MM.1S (cell line): ENCODE results near the gene CDC42SE2.

Experiments used
- DNase-seq: peaks from one replicate; pipeline ENCODE4 v3.0.0-alpha.2; 2015
- H2AFZ ChIP-seq: fragments of 300-600 bp; sonication (generic); 2 replicates; pipeline ENCODE4 v1.6.0; 2016; ENCODE audit warnings: antibody characterized with exemption, low read length
- H3F3A ChIP-seq: fragments of 300-600 bp; sonication (generic); 2 replicates; pipeline ENCODE4 v1.6.1; 2016; ENCODE audit warnings: mild to moderate bottlenecking, antibody characterized with exemption, low read length, moderate library complexity, mixed read lengths; ENCODE audit not compliant: insufficient read depth
- H3K27ac ChIP-seq: fragments of 300-600 bp; sonication (generic); 2 replicates; pipeline ENCODE4 v1.5.1; 2016; ENCODE audit warnings: mild to moderate bottlenecking, low read length
- H3K27me3 ChIP-seq: fragments of 300-600 bp; sonication (generic); replicated peaks from 2 replicates; pipeline ENCODE4 v1.6.0; 2016; ENCODE audit warnings: low read length; ENCODE audit not compliant: insufficient read depth
- H3K36me3 ChIP-seq: fragments of 300-600 bp; sonication (generic); replicated peaks from 2 replicates; pipeline ENCODE4 v1.6.1; 2016; ENCODE audit warnings: mild to moderate bottlenecking, low read length, mixed read lengths; ENCODE audit not compliant: insufficient read depth
- H3K4me1 ChIP-seq: fragments of 300-600 bp; sonication (generic); 2 replicates; pipeline ENCODE4 v1.6.1; 2016; ENCODE audit warnings: low read length, mixed read lengths
- H3K4me2 ChIP-seq: fragments of 300-600 bp; sonication (generic); 2 replicates; pipeline ENCODE4 v1.6.0; 2016; ENCODE audit warnings: low read depth, low read length
- H3K4me3 ChIP-seq: fragments of 300-600 bp; sonication (generic); 2 replicates; pipeline ENCODE4 v1.5.1; 2016; ENCODE audit warnings: low read length, mixed read lengths
- H3K79me2 ChIP-seq: fragments of 300-600 bp; sonication (generic); 2 replicates; pipeline ENCODE4 v1.6.1; 2016; ENCODE audit warnings: mixed run types, low read length, mixed read lengths
- H3K9ac ChIP-seq: fragments of 300-600 bp; sonication (generic); 2 replicates; pipeline ENCODE4 v1.6.1; 2016; ENCODE audit warnings: low read length, mixed read lengths
- H3K9me2 ChIP-seq: fragments of 300-600 bp; sonication (generic); replicated peaks from 2 replicates; pipeline ENCODE4 v1.6.1; 2016; ENCODE audit warnings: mild to moderate bottlenecking, low read length, mixed read lengths; ENCODE audit not compliant: insufficient read depth
- H3K9me3 ChIP-seq: fragments of 300-600 bp; sonication (generic); replicated peaks from 2 replicates; pipeline ENCODE4 v1.6.1; 2016; ENCODE audit warnings: mild to moderate bottlenecking, low read length, mixed read lengths; ENCODE audit not compliant: insufficient read depth
- H4K20me1 ChIP-seq: fragments of 300-600 bp; sonication (generic); 2 replicates; pipeline ENCODE4 v1.6.1; 2016; ENCODE audit warnings: mild to moderate bottlenecking, low read length, moderate library complexity, mixed read lengths; ENCODE audit not compliant: insufficient read depth
- EZH2 ChIP-seq: fragments of 300-600 bp; sonication (generic); optimal IDR thresholded peaks from 2 replicates; pipeline ENCODE3; 2017; ENCODE audit warnings: low read depth, mild to moderate bottlenecking, antibody characterized with exemption, low read length, mixed read lengths
- EZH2phosphoT487 ChIP-seq: fragments of 300-600 bp; sonication (generic); IDR thresholded peaks from 2 replicates; pipeline ENCODE4 v1.6.1; 2018; ENCODE audit warnings: antibody characterized with exemption, low read length
- TF ChIP-seq, protein P1 (sequence below): fragments of 300-600 bp; sonication (generic); IDR thresholded peaks from 2 replicates; pipeline ENCODE4 v1.5.1; 2016; ENCODE audit warnings: antibody characterized with exemption, low read length, mixed read lengths

The CDC42SE2 gene

DNA sequence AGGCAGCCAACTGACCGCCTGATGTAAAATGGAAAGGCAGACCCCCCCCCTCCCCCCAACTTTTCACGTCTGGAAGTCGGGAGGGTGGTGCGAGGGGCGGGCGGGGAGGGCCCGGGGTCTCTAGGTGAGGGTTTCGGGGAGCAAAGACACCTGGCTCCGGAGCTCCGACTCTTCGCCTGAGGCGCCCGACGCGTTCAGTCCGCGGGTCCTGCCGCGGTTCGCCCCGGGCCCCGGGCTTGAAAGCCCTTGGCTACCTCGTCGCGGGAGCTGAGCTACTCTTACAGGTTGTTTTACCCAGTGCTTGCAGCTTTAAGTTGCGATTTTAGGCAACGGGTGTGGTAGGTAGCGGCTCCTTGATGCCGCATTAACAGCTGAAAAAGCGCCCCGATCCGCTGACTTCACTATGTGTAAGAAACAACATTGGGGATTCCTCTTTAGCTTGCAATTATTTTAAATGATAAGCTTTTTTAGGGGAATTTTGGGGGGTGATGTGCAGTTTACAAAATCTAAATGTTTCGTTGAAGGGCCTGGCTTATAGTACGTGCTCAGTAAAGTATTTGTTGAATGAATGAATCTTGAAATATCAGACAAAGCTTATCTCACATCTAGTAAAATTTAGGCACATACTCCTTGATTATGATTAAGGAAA, 722 bp downstream of the CDC42SE2 start:
- Histone ChIP-seq H4K20me1 (no peaks in the 10 kb centered on the region; the same call in 1 of the 2 replicates), H3K4me1 (peaks cover 11% of the 10 kb centered on the region), H3K4me2 (peak overlapping the region; percentile 72; the same call in 1 of the 2 replicates), H2AFZ (peak overlapping the region; percentile 57; the same call in 1 of the 2 replicates), H3K9ac (peak overlapping the region; percentile 85), H3K36me3 (peaks cover 4% of the 10 kb centered on the region; the same call in 1 of the 2 replicates), H3F3A (peaks cover 26% of the 10 kb centered on the region), H3K27me3 (no peaks in the 10 kb centered on the region), H3K9me2 (no peaks in the 10 kb centered on the region), H3K27ac (peak overlapping the region; percentile 85), H3K79me2 (peaks cover 55% of the 10 kb centered on the region), H3K9me3 (no peaks in the 10 kb centered on the region), H3K4me3 (peak overlapping the region; percentile 85)
- TF ChIP-seq EZH2phosphoT487 (no peak), EZH2 (no peak)
- TF ChIP-seq, protein P1, sequence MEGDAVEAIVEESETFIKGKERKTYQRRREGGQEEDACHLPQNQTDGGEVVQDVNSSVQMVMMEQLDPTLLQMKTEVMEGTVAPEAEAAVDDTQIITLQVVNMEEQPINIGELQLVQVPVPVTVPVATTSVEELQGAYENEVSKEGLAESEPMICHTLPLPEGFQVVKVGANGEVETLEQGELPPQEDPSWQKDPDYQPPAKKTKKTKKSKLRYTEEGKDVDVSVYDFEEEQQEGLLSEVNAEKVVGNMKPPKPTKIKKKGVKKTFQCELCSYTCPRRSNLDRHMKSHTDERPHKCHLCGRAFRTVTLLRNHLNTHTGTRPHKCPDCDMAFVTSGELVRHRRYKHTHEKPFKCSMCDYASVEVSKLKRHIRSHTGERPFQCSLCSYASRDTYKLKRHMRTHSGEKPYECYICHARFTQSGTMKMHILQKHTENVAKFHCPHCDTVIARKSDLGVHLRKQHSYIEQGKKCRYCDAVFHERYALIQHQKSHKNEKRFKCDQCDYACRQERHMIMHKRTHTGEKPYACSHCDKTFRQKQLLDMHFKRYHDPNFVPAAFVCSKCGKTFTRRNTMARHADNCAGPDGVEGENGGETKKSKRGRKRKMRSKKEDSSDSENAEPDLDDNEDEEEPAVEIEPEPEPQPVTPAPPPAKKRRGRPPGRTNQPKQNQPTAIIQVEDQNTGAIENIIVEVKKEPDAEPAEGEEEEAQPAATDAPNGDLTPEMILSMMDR = no peak
- DNase-seq = peak; percentile 66

DNA sequence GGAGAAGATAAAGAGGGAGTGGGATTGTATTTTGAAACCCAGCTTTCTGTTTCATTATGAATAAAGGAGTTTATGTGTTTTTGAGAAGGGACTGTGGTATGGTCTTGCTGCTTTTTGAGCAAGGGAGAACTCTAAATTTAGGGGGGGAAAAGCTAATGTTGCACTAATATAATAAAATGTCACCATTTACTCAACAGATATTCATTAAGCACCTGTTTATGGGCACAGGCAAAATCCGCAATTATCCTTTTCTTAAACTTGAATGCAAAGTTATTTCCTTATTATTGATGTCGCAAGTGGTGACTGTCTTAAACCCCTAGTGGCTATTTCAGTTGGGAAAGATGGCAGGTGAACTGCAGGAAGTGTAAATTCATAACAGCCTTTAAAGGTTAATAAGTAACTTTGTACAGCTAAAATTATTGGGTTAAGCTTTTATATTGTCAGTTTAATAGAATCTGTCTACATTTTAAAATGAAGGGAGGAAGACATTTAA, 1.5 kb downstream of the CDC42SE2 start:
- TF ChIP-seq, protein P1 = peak; percentile 52
- TF ChIP-seq EZH2 (no peak), EZH2phosphoT487 (no peak)
- no peaks in the 10 kb centered on the region; the same call in 1 of the 2 replicates for H4K20me1 ChIP-seq
- H2AFZ ChIP-seq = no peak overlapping the region
- peak overlapping the region; percentile 85 for H3K9ac ChIP-seq
- peaks cover 4% of the 10 kb centered on the region; the same call in 1 of the 2 replicates for H3K36me3 ChIP-seq
- H3F3A ChIP-seq = peaks cover 27% of the 10 kb centered on the region
- peak overlapping the region; percentile 85; the same call in 1 of the 2 replicates for H3K27ac ChIP-seq
- H3K9me3 ChIP-seq = no peaks in the 10 kb centered on the region
- H3K4me3 ChIP-seq = peak overlapping the region; percentile 85
- peak; percentile 57 for DNase-seq
- H3K27me3 ChIP-seq = no peaks in the 10 kb centered on the region
- peaks cover 63% of the 10 kb centered on the region for H3K79me2 ChIP-seq
- H3K9me2 ChIP-seq = no peaks in the 10 kb centered on the region
- peak overlapping the region; percentile 72 for H3K4me2 ChIP-seq
- H3K4me1 ChIP-seq = peaks cover 11% of the 10 kb centered on the region

DNA sequence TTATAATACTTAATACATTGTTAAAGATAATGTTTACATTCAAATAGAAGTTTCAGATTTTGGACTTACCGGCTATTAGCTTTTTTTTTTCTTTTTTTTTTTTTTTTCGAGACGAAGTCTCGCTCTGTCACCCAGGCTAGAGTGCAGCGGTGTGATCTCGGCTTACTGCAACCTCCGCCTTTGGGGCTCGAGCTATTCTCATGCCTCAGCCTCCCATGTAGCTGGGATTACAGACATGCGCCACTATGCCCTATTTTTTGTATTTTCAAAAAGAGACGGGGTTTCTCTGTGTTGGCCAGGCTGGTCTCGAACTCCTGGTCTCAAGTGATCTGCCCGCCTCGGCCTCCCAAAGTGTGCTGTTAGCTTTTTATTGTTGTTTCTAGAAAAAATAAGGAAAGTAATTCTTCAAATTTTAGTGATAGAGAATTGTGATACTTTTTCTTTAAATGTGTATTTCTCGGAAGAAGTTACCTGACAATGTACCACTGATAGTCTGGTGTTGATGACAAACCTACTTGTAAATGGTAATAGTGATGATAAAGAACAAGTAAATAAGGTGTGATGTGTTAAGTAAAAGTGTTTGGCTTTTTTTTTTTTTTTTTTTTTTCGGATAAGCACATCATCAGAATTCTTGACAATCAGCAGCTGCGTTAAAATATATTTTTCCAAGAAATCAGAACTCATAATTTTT, 2.7 kb downstream of the CDC42SE2 start:
- no peaks in the 10 kb centered on the region for H3K9me2 ChIP-seq
- no peaks in the 10 kb centered on the region; the same call in 1 of the 2 replicates for H4K20me1 ChIP-seq
- no peak overlapping the region for H3K27ac ChIP-seq
- H3K36me3 ChIP-seq = peaks cover 4% of the 10 kb centered on the region; the same call in 1 of the 2 replicates
- no peak overlapping the region for H3K4me2 ChIP-seq
- no peaks in the 10 kb centered on the region for H3K9me3 ChIP-seq
- H3K4me1 ChIP-seq = peaks cover 12% of the 10 kb centered on the region
- no peaks in the 10 kb centered on the region for H3K27me3 ChIP-seq
- peaks cover 75% of the 10 kb centered on the region for H3K79me2 ChIP-seq
- no peak for DNase-seq
- no peak overlapping the region for H2AFZ ChIP-seq
- peaks cover 38% of the 10 kb centered on the region for H3F3A ChIP-seq
- no peak overlapping the region; the same call in 1 of the 2 replicates for H3K4me3 ChIP-seq
- TF ChIP-seq EZH2 (no peak), EZH2phosphoT487 (no peak)
- TF ChIP-seq, protein P1 = no peak
- H3K9ac ChIP-seq = no peak overlapping the region
